A549 (cell line): ENCODE results near the gene DGCR2. TPM values are rescaled to one million over a fixed set of nuclear protein-coding genes. Genes with fewer than 3 reads are reported as not detected.

Experiments
- ATAC-seq, 2 experiments: fragments of 200-7000 bp in 1 of 2; fragments of >200 bp in 1 of 2; cut with Nextera tagmentation in 1 of 2; cut with Tn5 transposase in 1 of 2; 3 replicates each; pipeline versions ENCODE4 v1.8.0 to v1.9.1; 2018 to 2020; ENCODE audit warnings: mild to moderate bottlenecking in 1 of 2, moderate library complexity in 1 of 2
- CTCF ChIA-PET: fragments of 300-600 bp; sonication (Branson Sonifier 250); formaldehyde crosslinking; extraction: SDS; loops from one replicate; lab custom pipeline; 2021; ENCODE audit warnings: antibody characterized with exemption, inconsistent platforms; lab: Yijun Ruan, JAX
- POLR2A ChIA-PET: fragments of 350-600 bp; formaldehyde crosslinking; extraction: SDS; loops from one replicate; lab custom pipeline; 2021; ENCODE audit warnings: antibody characterized with exemption, inconsistent platforms; lab: Yijun Ruan, JAX
- DNase-seq, 2 experiments: peaks; one replicate each; pipeline versions ENCODE4 v3.0.0 to v3.0.0-alpha.2; 2011 to 2016; ENCODE audit warnings: low read depth in 1 of 2, low spot score in 1 of 2
- FAIRE-seq: peaks from 2 replicates; lab custom pipeline; 2011; peaks lifted over from hg19 to GRCh38; lab: Jason Lieb, UNC
- H3K27ac ChIP-seq, 2 experiments: fragments of >200 bp; sonication (Bioruptor Twin); formaldehyde crosslinking; 3 replicates each; pipeline ENCODE4 v1.5.1; 2016 to 2017
- H3K4me1 ChIP-seq: fragments of >200 bp; sonication (Bioruptor Twin); formaldehyde crosslinking; 3 replicates; pipeline ENCODE4 v1.6.1; 2016
- H3K4me2 ChIP-seq: fragments of >200 bp; sonication (Bioruptor Twin); formaldehyde crosslinking; 3 replicates; pipeline ENCODE4 v1.6.1; 2016
- H3K4me3 ChIP-seq: fragments of >200 bp; sonication (Bioruptor Twin); formaldehyde crosslinking; 3 replicates; pipeline ENCODE4 v1.5.1; 2016
- H3K9me3 ChIP-seq: fragments of >200 bp; sonication (Bioruptor Twin); formaldehyde crosslinking; 3 replicates; pipeline ENCODE4 v1.6.1; 2016
- BCL3 ChIP-seq: fragments of >200 bp; sonication (Bioruptor Twin); formaldehyde crosslinking; IDR thresholded peaks from 3 replicates; pipeline ENCODE4 v1.6.1; 2016
- BHLHE40 ChIP-seq: IDR thresholded peaks from 2 replicates; pipeline ENCODE4 v1.6.1; 2012; ENCODE audit warnings: low read depth, low read length, inconsistent platforms
- CEBPB ChIP-seq, 2 experiments: fragments of >200 bp in 1 of 2; sonication (Bioruptor Twin) in 1 of 2; formaldehyde crosslinking in 1 of 2; IDR thresholded peaks; 2 replicates each; pipeline ENCODE4 v1.6.1; 2012 to 2016
- CHD2 ChIP-seq: fragments of 150-350 bp; IDR thresholded peaks from 2 replicates; pipeline ENCODE4 v1.6.1; 2014; ENCODE audit warnings: low read length; ENCODE audit not compliant: partially characterized antibody
- HDAC2 ChIP-seq: fragments of 200-600 bp; sonication (generic); IDR thresholded peaks from 2 replicates; pipeline ENCODE4 v1.6.1; 2016
- HMGXB4 ChIP-seq: fragments of 250-450 bp; sonication (Bioruptor Pico); IDR thresholded peaks from 2 replicates; pipeline ENCODE4 v1.5.0; 2021; ENCODE audit warnings: mild to moderate bottlenecking, moderate library complexity, borderline replicate concordance
- MAX ChIP-seq: IDR thresholded peaks from 2 replicates; pipeline ENCODE4 v1.6.1; 2012
- MAZ ChIP-seq: fragments of 150-350 bp; IDR thresholded peaks from 2 replicates; pipeline ENCODE4 v1.6.1; 2014; ENCODE audit warnings: antibody characterized with exemption, low read depth, low read length, borderline replicate concordance
- NR3C1 ChIP-seq: fragments of >200 bp; sonication (Bioruptor Twin); formaldehyde crosslinking; IDR thresholded peaks from 3 replicates; pipeline ENCODE4 v1.6.1; 2017
- POLR2AphosphoS2 ChIP-seq: conservative IDR thresholded peaks from 2 replicates; pipeline ENCODE4 v1.6.1; 2012; ENCODE audit warnings: low read length, improper control_type of control experiment, inconsistent platforms
- REST ChIP-seq: fragments of 200-600 bp; sonication (generic); IDR thresholded peaks from 2 replicates; pipeline ENCODE4 v1.6.1; 2016; ENCODE audit warnings: antibody characterized with exemption, mild to moderate bottlenecking, moderate library complexity
- SREBF2 ChIP-seq: fragments of 450-650 bp; IDR thresholded peaks from 2 replicates; pipeline ENCODE4 v1.6.1; 2014; ENCODE audit warnings: mild to moderate bottlenecking, moderate library complexity
- TFCP2L1 ChIP-seq: fragments of 250-450 bp; sonication (Bioruptor Pico); IDR thresholded peaks from 2 replicates; pipeline ENCODE4 v1.5.0; 2021; ENCODE audit warnings: mild to moderate bottlenecking
- ZNF302 ChIP-seq: fragments of 250-450 bp; sonication (Bioruptor Pico); IDR thresholded peaks from 2 replicates; pipeline ENCODE4 v1.9.0; 2021; ENCODE audit warnings: inconsistent platforms, mild to moderate bottlenecking, moderate library complexity
- ZSCAN20 ChIP-seq: fragments of 250-450 bp; sonication (Bioruptor Pico); IDR thresholded peaks from 2 replicates; pipeline ENCODE4 v1.8.0; 2022; ENCODE audit warnings: mild to moderate bottlenecking, moderate library complexity
- WGBS: methylation state at CpG from one replicate; pipeline ENCODE4 v1.1.6; 2017; ENCODE audit errors: missing lambda C conversion rate; 5-methylcytosine and 5-hydroxymethylcytosine counted together
- polyA plus RNA-seq, 4 experiments: library from polyadenylated mRNA; depleted of rRNA in 3 of 4; stranded (reverse); fragments of >200 nt; fragmentation: RNase III in 1 of 4; extraction: RNeasy Plus Mini Kit Qiagen cat#74134 plus additional on column Dnase treatment in 1 of 4; gene quantifications; 2 replicates in 3 of 4; 3 replicates in 1 of 4; pipeline ENCODE4 v1.2.3, GENCODE V29; 2011 to 2017

DGCR2 gene
- polyA plus RNA-seq, 2 of the 4 experiments (the other 2 are of a cell fraction), result 10.6 to 17.9 TPM

- WGBS, result 90% methylated on average over 10 of the region's 16 CpGs
- no peak for DNase-seq
- ATAC-seq, result peak in 1 of 2 experiments; percentile 75; a peak in 3 of 6 replicates
Measured at GRCh38 chr22:19058713-19059451, 63.3 kb downstream of the DGCR2 start.

GRCh38 chr22:19057999-19058491 lies 64.2 kb downstream of the DGCR2 start:
- Histone ChIP-seq H3K27ac (no peak overlapping the region), H3K9me3 (no peaks in the 10 kb centered on the region), H3K4me2 (no peak overlapping the region), H3K4me1 (peaks cover 13% of the 10 kb centered on the region), H3K4me3 (no peak overlapping the region)
- no peak for TF ChIP-seq CHD2
- no peak for TF ChIP-seq REST
- TF ChIP-seq HDAC2, result no peak
- TF ChIP-seq ZNF302, result no peak
- no peak for TF ChIP-seq HMGXB4 (CRISPR knock-in tag)
- POLR2A ChIA-PET, result no interaction called here
- CTCF ChIA-PET, result interaction anchor here (1.6 kb wide), 1 partner anchor 14 kb away, joined by 4 read pairs; no protein-coding TSS in a partner anchor
- WGBS, result 100% methylated on average over 3 of the region's 4 CpGs
- DNase-seq (no peak), FAIRE-seq (no peak), ATAC-seq (no peak)

More at GRCh38 chr22:19058713-19059451, 63.3 kb downstream of the DGCR2 start:
- no peak for FAIRE-seq
- ChIA-PET CTCF (interaction anchor here (1.6 kb wide), 1 partner anchor 15 kb away, joined by 4 read pairs; no protein-coding TSS in a partner anchor), POLR2A (no interaction called here)
- Histone ChIP-seq H3K27ac (no peak overlapping the region), H3K4me2 (no peak overlapping the region), H3K4me3 (no peak overlapping the region), H3K9me3 (no peaks in the 10 kb centered on the region), H3K4me1 (peaks cover 13% of the 10 kb centered on the region)
- no peak for TF ChIP-seq POLR2AphosphoS2
- no peak for TF ChIP-seq CEBPB (IDR thresholded peaks at IDR 0.05)
- no peak for TF ChIP-seq BCL3
- TF ChIP-seq HMGXB4 (CRISPR knock-in tag), result no peak
- no peak for TF ChIP-seq MAZ
- no peak for TF ChIP-seq NR3C1
- no peak for TF ChIP-seq TFCP2L1 (CRISPR knock-in tag)

GRCh38 chr22:19057539-19057938 lies 64.7 kb downstream of the DGCR2 start:
- ChIA-PET POLR2A (no interaction called here), CTCF (interaction anchor here (1.0 kb wide), 1 partner anchor 8 kb away, joined by 3 read pairs; no protein-coding TSS in a partner anchor)
- no peak for ATAC-seq
- Histone ChIP-seq H3K4me2 (no peak overlapping the region), H3K9me3 (no peaks in the 10 kb centered on the region), H3K4me1 (peaks cover 13% of the 10 kb centered on the region), H3K4me3 (no peak overlapping the region)
- 89% methylated on average over 7 of the region's 8 CpGs for WGBS
- FAIRE-seq, result no peak
- no peak for DNase-seq
- TF ChIP-seq MAX (no peak), ZSCAN20 (CRISPR knock-in tag) (no peak), BHLHE40 (no peak), SREBF2 (no peak)
- TF ChIP-seq, all 56 proteins: peak for 0
- H3K27ac ChIP-seq, result no peak overlapping the region
